ENCODE results near the gene PARN. TPM values are rescaled to one million over a fixed set of nuclear protein-coding genes. Genes with fewer than 3 reads are reported as not detected.

The PARN gene
- polyA plus RNA-seq, 1 donor from 2014 or later: 22.3 TPM

GRCh38 chr16:14530046-14530445, 100.0 kb downstream of the PARN start:
- no peak overlapping the region for H3K9ac ChIP-seq (ENCODE audit: low read length)
- TF ChIP-seq REST (IDR thresholded peaks at IDR 0.05; ENCODE audit: borderline replicate concordance): no peak
- TF ChIP-seq POLR2AphosphoS5 (IDR thresholded peaks at IDR 0.05): no peak
- TF ChIP-seq EZH2 (IDR thresholded peaks at IDR 0.05; ENCODE audit: borderline replicate concordance, insufficient read depth, low read length, poor library complexity, severe bottlenecking): no peak
- H3K27ac ChIP-seq (ENCODE audit: low read length): no peak overlapping the region
- H3K9me3 ChIP-seq (ENCODE audit: low read length): no peaks in the 10 kb centered on the region
- H3K36me3 ChIP-seq (ENCODE audit: insufficient read depth, low read length): no peaks in the 10 kb centered on the region
- H3K79me2 ChIP-seq (replicated peaks; ENCODE audit: insufficient read depth, low read length): no peaks in the 10 kb centered on the region
- H3K4me2 ChIP-seq (ENCODE audit: low read length): no peak overlapping the region
- H3K9me2 ChIP-seq (ENCODE audit: insufficient read depth, low read length): no peaks in the 10 kb centered on the region
- no peak overlapping the region for H2AFZ ChIP-seq (ENCODE audit: low read depth, low read length)
- H3F3A ChIP-seq (ENCODE audit: insufficient read depth, low read length, poor library complexity, severe bottlenecking): no peaks in the 10 kb centered on the region
- no peak overlapping the region for H3K4me3 ChIP-seq (ENCODE audit: low read length)
- no peaks in the 10 kb centered on the region for H3K27me3 ChIP-seq (ENCODE audit: insufficient read depth, low read depth, low read length)
- H4K20me1 ChIP-seq (ENCODE audit: insufficient read depth): no peaks in the 10 kb centered on the region

- no peaks in the 10 kb centered on the region for H3K79me2 ChIP-seq (replicated peaks; ENCODE audit: insufficient read depth, low read length)
- H3K4me3 ChIP-seq (ENCODE audit: low read length): no peak overlapping the region
- H3F3A ChIP-seq (ENCODE audit: insufficient read depth, low read length, poor library complexity, severe bottlenecking): no peaks in the 10 kb centered on the region
- no peaks in the 10 kb centered on the region for H3K9me3 ChIP-seq (ENCODE audit: low read length)
- H3K4me2 ChIP-seq (ENCODE audit: low read length): no peak overlapping the region
- H2AFZ ChIP-seq (ENCODE audit: low read depth, low read length): no peak overlapping the region
- H3K9ac ChIP-seq (ENCODE audit: low read length): no peak overlapping the region
- H3K27me3 ChIP-seq (ENCODE audit: insufficient read depth, low read depth, low read length): no peaks in the 10 kb centered on the region
- H4K20me1 ChIP-seq (ENCODE audit: insufficient read depth): no peaks in the 10 kb centered on the region
- H3K36me3 ChIP-seq (ENCODE audit: insufficient read depth, low read length): no peaks in the 10 kb centered on the region
- no peak for TF ChIP-seq EP300 (conservative IDR thresholded peaks at IDR 0.05; ENCODE audit: poor library complexity, severe bottlenecking)
- TF ChIP-seq TAF1 (IDR thresholded peaks at IDR 0.05; ENCODE audit: low read depth): no peak
- TF ChIP-seq MXI1 (conservative IDR thresholded peaks at IDR 0.05; ENCODE audit: poor library complexity, severe bottlenecking): no peak
- peak; percentile 93 for TF ChIP-seq RAD21 (conservative IDR thresholded peaks at IDR 0.05)
- TF ChIP-seq REST (IDR thresholded peaks at IDR 0.05; ENCODE audit: borderline replicate concordance): no peak
- TF ChIP-seq POLR2AphosphoS5 (IDR thresholded peaks at IDR 0.05): no peak
- peak; percentile 90 for TF ChIP-seq CTCF (IDR thresholded peaks at IDR 0.05; ENCODE audit: poor library complexity, severe bottlenecking)
- TF ChIP-seq SMC3 (conservative IDR thresholded peaks at IDR 0.05; ENCODE audit: poor library complexity): peak; percentile 93
- H3K27ac ChIP-seq (ENCODE audit: low read length): no peak overlapping the region
- no peaks in the 10 kb centered on the region for H3K9me2 ChIP-seq (ENCODE audit: insufficient read depth, low read length)
These were observed 100.9 kb downstream of the PARN start for GRCh38 chr16:14529010-14529669.

All from neural cell (in vitro differentiated cells).